ENCODE measurements around the gene ZBTB46.

The ZBTB46 gene

GRCh38 chr20:63752411-63753101 lies 78.5 kb downstream of the ZBTB46 start:
- Histone ChIP-seq H3K9me2 (replicated peaks; ENCODE audit: low read depth, low read length) (no peaks in the 10 kb centered on the region), H3K4me1 (ENCODE audit: insufficient read depth, low read length, poor library complexity, severe bottlenecking) (peaks cover 36% of the 10 kb centered on the region), H2AFZ (ENCODE audit: low read length) (no peak overlapping the region), H3K9ac (ENCODE audit: low read depth, low read length, poor library complexity, severe bottlenecking) (no peak overlapping the region), H4K20me1 (ENCODE audit: insufficient read depth, low read length, poor library complexity, severe bottlenecking) (no peaks in the 10 kb centered on the region), H3F3A (ENCODE audit: low read depth) (no peaks in the 10 kb centered on the region), H3K4me3 (ENCODE audit: low read length, poor library complexity, severe bottlenecking) (no peak overlapping the region), H3K4me2 (ENCODE audit: low read depth, low read length, poor library complexity, severe bottlenecking) (no peak overlapping the region), H3K27me3 (ENCODE audit: insufficient read depth, low read length, poor library complexity, severe bottlenecking) (no peaks in the 10 kb centered on the region), H3K9me3 (ENCODE audit: insufficient read depth, low read depth, low read length) (no peaks in the 10 kb centered on the region), H3K79me2 (ENCODE audit: insufficient read depth, low read length) (no peaks in the 10 kb centered on the region), H3K36me3 (ENCODE audit: insufficient read depth, low read length) (no peaks in the 10 kb centered on the region)
- TF ChIP-seq CTCF (conservative IDR thresholded peaks at IDR 0.05; ENCODE audit: low read length) (no peak), EZH2phosphoT487 (IDR thresholded peaks at IDR 0.05; ENCODE audit: borderline replicate concordance) (no peak)

GRCh38 chr20:63751471-63752271 lies 79.4 kb downstream of the ZBTB46 start:
- Histone ChIP-seq H4K20me1 (ENCODE audit: insufficient read depth, low read length, poor library complexity, severe bottlenecking) (no peaks in the 10 kb centered on the region), H3K4me2 (ENCODE audit: low read depth, low read length, poor library complexity, severe bottlenecking) (peak overlapping the region; percentile 85), H3F3A (ENCODE audit: low read depth) (no peaks in the 10 kb centered on the region), H3K27me3 (ENCODE audit: insufficient read depth, low read length, poor library complexity, severe bottlenecking) (no peaks in the 10 kb centered on the region), H3K9ac (ENCODE audit: low read depth, low read length, poor library complexity, severe bottlenecking) (peak overlapping the region; percentile 58), H3K36me3 (ENCODE audit: insufficient read depth, low read length) (no peaks in the 10 kb centered on the region), H3K9me3 (ENCODE audit: insufficient read depth, low read depth, low read length) (no peaks in the 10 kb centered on the region), H3K4me1 (ENCODE audit: insufficient read depth, low read length, poor library complexity, severe bottlenecking) (peaks cover 33% of the 10 kb centered on the region), H3K4me3 (ENCODE audit: low read length, poor library complexity, severe bottlenecking) (peak overlapping the region; percentile 64), H3K79me2 (ENCODE audit: insufficient read depth, low read length) (no peaks in the 10 kb centered on the region), H3K9me2 (replicated peaks; ENCODE audit: low read depth, low read length) (no peaks in the 10 kb centered on the region), H2AFZ (ENCODE audit: low read length) (peak overlapping the region; percentile 40)
- TF ChIP-seq EZH2phosphoT487 (IDR thresholded peaks at IDR 0.05; ENCODE audit: borderline replicate concordance) (no peak), CTCF (conservative IDR thresholded peaks at IDR 0.05; ENCODE audit: low read length) (no peak)

GRCh38 chr20:63750807-63751470 lies 80.1 kb downstream of the ZBTB46 start:
- Histone ChIP-seq H3K36me3 (ENCODE audit: insufficient read depth, low read length) (no peaks in the 10 kb centered on the region), H3K4me3 (ENCODE audit: low read length, poor library complexity, severe bottlenecking) (peak overlapping the region; percentile 64), H3K9me3 (ENCODE audit: insufficient read depth, low read depth, low read length) (no peaks in the 10 kb centered on the region), H3K9me2 (replicated peaks; ENCODE audit: low read depth, low read length) (no peaks in the 10 kb centered on the region), H3F3A (ENCODE audit: low read depth) (no peaks in the 10 kb centered on the region), H3K27me3 (ENCODE audit: insufficient read depth, low read length, poor library complexity, severe bottlenecking) (no peaks in the 10 kb centered on the region), H2AFZ (ENCODE audit: low read length) (peak overlapping the region; percentile 40), H3K4me1 (ENCODE audit: insufficient read depth, low read length, poor library complexity, severe bottlenecking) (peaks cover 26% of the 10 kb centered on the region), H3K79me2 (ENCODE audit: insufficient read depth, low read length) (no peaks in the 10 kb centered on the region), H3K9ac (ENCODE audit: low read depth, low read length, poor library complexity, severe bottlenecking) (peak overlapping the region; percentile 58), H4K20me1 (ENCODE audit: insufficient read depth, low read length, poor library complexity, severe bottlenecking) (no peaks in the 10 kb centered on the region), H3K4me2 (ENCODE audit: low read depth, low read length, poor library complexity, severe bottlenecking) (peak overlapping the region; percentile 85)
- TF ChIP-seq EZH2phosphoT487 (IDR thresholded peaks at IDR 0.05; ENCODE audit: borderline replicate concordance) (no peak), CTCF (conservative IDR thresholded peaks at IDR 0.05; ENCODE audit: low read length) (no peak)
